Measurements from ENCODE around the gene CASZ1. TPM values are rescaled to one million over a fixed set of nuclear protein-coding genes. Genes with fewer than 3 reads are reported as not detected.

CASZ1 gene
- polyA plus RNA-seq, 3 donors, result 0.30 to 3.7 (median 0.50) TPM

- TF ChIP-seq, protein P1, sequence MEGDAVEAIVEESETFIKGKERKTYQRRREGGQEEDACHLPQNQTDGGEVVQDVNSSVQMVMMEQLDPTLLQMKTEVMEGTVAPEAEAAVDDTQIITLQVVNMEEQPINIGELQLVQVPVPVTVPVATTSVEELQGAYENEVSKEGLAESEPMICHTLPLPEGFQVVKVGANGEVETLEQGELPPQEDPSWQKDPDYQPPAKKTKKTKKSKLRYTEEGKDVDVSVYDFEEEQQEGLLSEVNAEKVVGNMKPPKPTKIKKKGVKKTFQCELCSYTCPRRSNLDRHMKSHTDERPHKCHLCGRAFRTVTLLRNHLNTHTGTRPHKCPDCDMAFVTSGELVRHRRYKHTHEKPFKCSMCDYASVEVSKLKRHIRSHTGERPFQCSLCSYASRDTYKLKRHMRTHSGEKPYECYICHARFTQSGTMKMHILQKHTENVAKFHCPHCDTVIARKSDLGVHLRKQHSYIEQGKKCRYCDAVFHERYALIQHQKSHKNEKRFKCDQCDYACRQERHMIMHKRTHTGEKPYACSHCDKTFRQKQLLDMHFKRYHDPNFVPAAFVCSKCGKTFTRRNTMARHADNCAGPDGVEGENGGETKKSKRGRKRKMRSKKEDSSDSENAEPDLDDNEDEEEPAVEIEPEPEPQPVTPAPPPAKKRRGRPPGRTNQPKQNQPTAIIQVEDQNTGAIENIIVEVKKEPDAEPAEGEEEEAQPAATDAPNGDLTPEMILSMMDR (IDR thresholded peaks at IDR 0.05), result no peak
- H3K9me3 Mint-ChIP-seq, result peaks cover 0 to 4% (median 0%) of the 10 kb centered on the region in 7 donors
- no peaks in the 10 kb centered on the region for H3K79me2 ChIP-seq (ENCODE audit: insufficient read depth, low read length)
- H3K4me3 Mint-ChIP-seq, result no peak overlapping the region
- no peaks in the 10 kb centered on the region for H3K36me3 ChIP-seq (replicated peaks in 1 of 2; ENCODE audit: control insufficient read depth in 1 of 2, insufficient read depth in 2 of 2, low read length in 2 of 2)
- no peaks in the 10 kb centered on the region for H3K4me1 ChIP-seq (ENCODE audit: control insufficient read depth in 1 of 2, insufficient read depth in 2 of 2, low read length in 2 of 2)
- peaks cover 27 to 40% (median 29%) of the 10 kb centered on the region in 3 donors for H3K27me3 Mint-ChIP-seq (ENCODE audit: low read depth in 3 of 3)
- no peak overlapping the region for H3K27ac Mint-ChIP-seq
- H3K4me1 Mint-ChIP-seq, result peaks cover 11% of the 10 kb centered on the region
- no peak for DNase-seq
- peaks cover 30 to 57% of the 10 kb centered on the region in 2 donors for H3K27me3 ChIP-seq (ENCODE audit: control insufficient read depth in 2 of 2, insufficient read depth in 2 of 2, low read length in 2 of 2)
- 81% methylated on average over 20 of the region's 27 CpGs for WGBS (ENCODE audit: insufficient coverage)
- H2AFZ ChIP-seq (ENCODE audit: insufficient read depth, low read depth, low read length, poor library complexity, severe bottlenecking), result no peak overlapping the region
- H3K4me2 ChIP-seq (replicated peaks; ENCODE audit: extremely low read depth, low read length, poor library complexity, severe bottlenecking), result no peak overlapping the region
- H3K9me3 ChIP-seq (replicated peaks in 1 of 2; ENCODE audit: control insufficient read depth in 1 of 2, insufficient read depth in 1 of 2, low read length in 2 of 2), result no peaks in the 10 kb centered on the region
- no peak overlapping the region for H3K9ac ChIP-seq (ENCODE audit: insufficient read depth, low read length, poor library complexity, severe bottlenecking)
- H3K27ac ChIP-seq (ENCODE audit: low read depth in 1 of 2, low read length in 2 of 2), result no peak overlapping the region
- H3K4me3 ChIP-seq (replicated peaks in 1 of 3; ENCODE audit: low read depth in 2 of 3, low read length in 3 of 3), result no peak overlapping the region
- no peaks in the 10 kb centered on the region for H4K20me1 ChIP-seq (ENCODE audit: insufficient read depth, low read length)
- intact Hi-C loops (cut with micrococcal nuclease), result no loop called here
- H3K36me3 Mint-ChIP-seq, result peaks cover 0 to under 1% of the 10 kb centered on the region in 2 donors
Measured at GRCh38 chr1:10789803-10790702, 6.4 kb downstream of the CASZ1 start.

DNA sequence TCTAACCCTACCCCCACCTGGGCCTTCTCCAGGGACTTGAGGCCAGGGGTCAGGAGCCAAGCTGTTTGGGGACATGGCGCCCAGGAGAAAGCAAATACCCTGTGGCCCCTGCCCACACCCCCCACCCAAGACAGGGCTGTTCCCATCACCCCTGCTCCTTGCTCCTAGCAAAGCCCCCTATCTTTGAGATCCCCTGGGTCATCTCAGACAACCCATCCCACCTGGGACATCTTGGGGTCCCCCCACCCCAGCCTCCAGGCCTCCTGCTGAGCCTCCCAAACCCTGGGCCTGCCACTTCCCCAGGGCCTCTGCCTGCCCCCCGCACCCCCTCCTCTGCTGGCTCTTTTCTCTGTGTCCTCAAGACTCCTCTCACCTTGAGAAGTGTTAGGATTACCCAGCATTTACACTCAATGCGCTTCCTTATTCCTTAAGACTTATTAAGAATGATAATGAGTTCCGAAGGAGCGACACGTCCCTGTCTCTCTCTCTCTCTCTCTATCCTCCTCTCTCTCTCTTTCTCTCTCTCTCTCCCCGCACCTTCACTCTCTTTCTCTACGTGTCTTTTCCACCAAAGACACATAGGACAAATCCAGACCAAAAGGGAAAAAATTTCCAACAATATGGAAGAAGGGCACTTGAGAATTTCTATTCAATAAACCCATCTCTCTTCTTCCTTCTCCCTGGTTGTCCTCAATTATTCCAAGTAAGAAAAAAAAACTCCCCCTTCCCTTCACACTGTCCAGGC, 7.2 kb downstream of the CASZ1 start:
- Histone ChIP-seq H3K4me3 (replicated peaks in 1 of 3; ENCODE audit: low read depth in 2 of 3, low read length in 3 of 3) (no peak overlapping the region), H3K79me2 (ENCODE audit: insufficient read depth, low read length) (no peaks in the 10 kb centered on the region), H4K20me1 (ENCODE audit: insufficient read depth, low read length) (no peaks in the 10 kb centered on the region), H3K36me3 (replicated peaks in 1 of 2; ENCODE audit: control insufficient read depth in 1 of 2, insufficient read depth in 2 of 2, low read length in 2 of 2) (no peaks in the 10 kb centered on the region), H3K27me3 (ENCODE audit: control insufficient read depth in 2 of 2, insufficient read depth in 2 of 2, low read length in 2 of 2) (peaks cover 26 to 48% of the 10 kb centered on the region in 2 donors), H3K27ac (ENCODE audit: low read depth in 1 of 2, low read length in 2 of 2) (no peak overlapping the region), H3K4me1 (ENCODE audit: control insufficient read depth in 1 of 2, insufficient read depth in 2 of 2, low read length in 2 of 2) (no peaks in the 10 kb centered on the region), H2AFZ (ENCODE audit: insufficient read depth, low read depth, low read length, poor library complexity, severe bottlenecking) (no peak overlapping the region), H3K9me3 (replicated peaks in 1 of 2; ENCODE audit: control insufficient read depth in 1 of 2, insufficient read depth in 1 of 2, low read length in 2 of 2) (no peaks in the 10 kb centered on the region), H3K9ac (ENCODE audit: insufficient read depth, low read length, poor library complexity, severe bottlenecking) (no peak overlapping the region), H3K4me2 (replicated peaks; ENCODE audit: extremely low read depth, low read length, poor library complexity, severe bottlenecking) (no peak overlapping the region)
- H3K9me3 Mint-ChIP-seq, result peaks cover 0 to 2% (median 0%) of the 10 kb centered on the region in 7 donors
- peaks cover 21 to 32% (median 22%) of the 10 kb centered on the region in 3 donors for H3K27me3 Mint-ChIP-seq (ENCODE audit: low read depth in 3 of 3)
- H3K4me1 Mint-ChIP-seq, result peaks cover 8% of the 10 kb centered on the region
- H3K4me3 Mint-ChIP-seq, result no peak overlapping the region
- intact Hi-C loops (cut with micrococcal nuclease), result no loop called here
- 83% methylated on average over 5 of the region's 8 CpGs for WGBS (ENCODE audit: insufficient coverage)
- peak overlapping the region in 1 of 7 donors; percentile 58 for H3K27ac Mint-ChIP-seq
- DNase-seq, result no peak
- H3K36me3 Mint-ChIP-seq, result no peaks in the 10 kb centered on the region
- TF ChIP-seq, protein P1 (IDR thresholded peaks at IDR 0.05), result no peak

All from CD14-positive monocyte (primary cell).